Fibroblast of gingiva (primary cell): ENCODE data around the gene CATSPER3.

ENCODE experiments used
- DNase-seq: peaks from one replicate; pipeline ENCODE4 v3.0.0-alpha.2; 2011; ENCODE audit warnings: low read depth

CATSPER3 gene

DNA sequence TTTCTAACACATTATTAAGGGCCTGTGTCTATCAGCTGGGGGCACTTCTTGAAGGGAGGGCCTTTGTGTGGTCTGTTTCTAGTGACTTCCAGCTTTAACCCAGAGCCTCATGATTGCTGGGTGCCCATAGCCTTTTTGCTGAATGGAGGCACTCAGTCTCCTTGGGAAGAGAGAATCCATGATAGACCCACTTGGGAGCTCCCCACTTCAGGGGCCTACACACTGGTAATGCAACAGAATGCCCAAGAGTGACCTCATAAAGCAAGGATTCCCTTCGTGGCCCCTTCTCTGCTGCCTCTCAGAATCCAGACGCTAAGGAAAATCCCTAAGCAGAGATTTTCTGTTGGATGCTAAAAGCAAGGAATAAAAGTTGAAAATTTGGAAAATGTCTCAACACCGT lies at the start of gene CATSPER3:
CATSPER3 (plus strand) TSS at position 301 of the 400 bp plus-strand sequence; CDS start at position 386, 85 bp downstream.
- DNase-seq, result no peak

GRCh38 chr5:134918861-134919260 lies 48.8 kb upstream of the CATSPER3 start:
- no peak for DNase-seq

- no peak for DNase-seq
Observed at GRCh38 chr5:134920848-134921575, 46.7 kb upstream of the CATSPER3 start.

- no peak for DNase-seq
Observed at GRCh38 chr5:134932508-134932907, 35.2 kb upstream of the CATSPER3 start.

- no peak for DNase-seq
Observed at GRCh38 chr5:134934202-134934601, 33.5 kb upstream of the CATSPER3 start.

DNA sequence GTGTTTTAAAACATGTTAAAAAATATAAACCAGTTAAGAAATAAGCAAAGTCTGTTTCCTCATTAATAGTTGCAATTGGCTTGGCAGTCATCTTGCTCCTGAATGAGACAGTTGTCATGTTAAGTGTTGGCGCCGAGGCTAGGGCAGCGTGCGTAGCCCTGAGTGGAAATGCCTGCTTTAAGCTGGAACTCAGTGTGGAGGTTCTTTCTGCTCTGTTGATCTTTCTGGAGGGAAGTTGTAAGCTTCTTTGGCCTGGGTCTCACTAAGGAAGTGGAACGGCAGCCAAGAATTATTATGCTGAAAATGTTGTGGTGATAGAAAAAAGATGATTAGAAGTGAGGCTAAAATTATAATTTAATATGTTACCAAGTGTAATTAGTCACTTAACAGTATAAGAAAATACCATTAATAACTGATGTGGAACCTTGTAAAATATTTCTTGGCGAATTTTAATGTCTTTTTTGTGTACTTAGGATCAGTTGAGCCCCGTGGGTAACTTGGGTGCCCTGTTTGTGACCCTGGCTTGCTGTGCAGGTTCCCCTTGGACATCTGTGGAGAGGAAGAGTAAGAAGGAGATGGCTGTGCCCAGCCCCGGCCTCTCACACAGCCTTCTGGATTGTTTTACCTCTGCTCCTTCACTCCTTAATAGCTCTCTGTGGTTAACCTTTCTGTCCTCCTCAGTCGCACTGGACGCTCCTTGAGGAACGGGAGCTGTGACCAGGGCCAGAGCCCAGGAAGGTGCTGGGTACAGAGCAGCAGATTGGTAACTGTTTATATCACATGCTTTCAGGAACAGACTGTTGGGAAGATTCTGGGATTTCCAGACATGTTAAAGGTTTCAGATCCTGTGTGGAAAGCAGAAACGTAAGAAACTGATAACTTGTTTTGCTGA lies 31.8 kb upstream of the CATSPER3 start:
- no peak for DNase-seq

- no peak for DNase-seq
Observed at GRCh38 chr5:134937526-134937925, 30.2 kb upstream of the CATSPER3 start.

- DNase-seq, result peak; percentile 13
Observed at GRCh38 chr5:134938030-134938429, 29.7 kb upstream of the CATSPER3 start.

DNA sequence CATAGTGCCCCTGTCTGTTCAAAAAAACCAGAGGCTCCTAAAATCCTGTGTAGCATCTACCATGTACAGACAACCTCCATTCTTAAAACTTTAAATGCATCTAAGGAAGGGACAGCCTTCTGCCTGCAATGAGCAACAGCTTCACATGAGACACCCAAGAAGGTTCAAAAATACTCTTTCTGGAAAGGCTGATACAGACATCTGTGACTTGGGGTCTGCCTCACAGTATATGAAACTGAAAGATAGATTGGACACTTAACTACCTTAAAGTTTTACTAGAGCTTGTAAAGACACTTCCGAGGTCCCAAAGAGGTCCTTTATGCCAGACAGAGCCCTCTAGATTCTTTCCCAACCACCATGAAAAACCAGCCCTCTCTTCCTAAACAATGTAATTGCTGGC lies 28.2 kb upstream of the CATSPER3 start:
- DNase-seq, result no peak

GRCh38 chr5:134943547-134943946 lies 24.2 kb upstream of the CATSPER3 start:
- DNase-seq, result no peak

- no peak for DNase-seq
Observed at GRCh38 chr5:134944630-134945029, 23.1 kb upstream of the CATSPER3 start.

GRCh38 chr5:134945041-134945440 lies 22.7 kb upstream of the CATSPER3 start:
- DNase-seq, result peak; percentile 75

- DNase-seq, result peak; percentile 15
Observed at GRCh38 chr5:134948911-134949310, 18.8 kb upstream of the CATSPER3 start.

DNA sequence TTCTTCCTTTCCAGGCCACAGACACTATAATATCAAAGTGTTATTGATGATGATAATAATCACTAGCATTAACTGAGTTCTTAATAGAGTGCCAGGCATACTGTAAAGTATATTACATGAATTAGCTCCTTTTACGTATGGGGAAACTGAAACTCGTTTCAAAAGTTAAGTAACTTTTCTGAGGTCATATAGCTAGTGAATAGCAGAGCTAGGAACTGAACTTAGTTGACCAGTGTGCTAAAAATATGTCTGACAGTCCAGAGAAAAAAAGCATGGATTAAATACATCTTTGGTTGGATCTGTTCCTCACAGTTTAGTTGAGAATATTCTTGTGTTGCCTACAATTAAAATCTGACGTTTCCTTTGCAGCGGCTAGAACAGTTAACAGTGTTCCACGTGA lies 18.4 kb upstream of the CATSPER3 start:
- DNase-seq, result no peak

- DNase-seq, result no peak
Observed at GRCh38 chr5:134957920-134958608, 9.6 kb upstream of the CATSPER3 start.

- no peak for DNase-seq
Observed at GRCh38 chr5:134958755-134959154, 9.0 kb upstream of the CATSPER3 start.

DNA sequence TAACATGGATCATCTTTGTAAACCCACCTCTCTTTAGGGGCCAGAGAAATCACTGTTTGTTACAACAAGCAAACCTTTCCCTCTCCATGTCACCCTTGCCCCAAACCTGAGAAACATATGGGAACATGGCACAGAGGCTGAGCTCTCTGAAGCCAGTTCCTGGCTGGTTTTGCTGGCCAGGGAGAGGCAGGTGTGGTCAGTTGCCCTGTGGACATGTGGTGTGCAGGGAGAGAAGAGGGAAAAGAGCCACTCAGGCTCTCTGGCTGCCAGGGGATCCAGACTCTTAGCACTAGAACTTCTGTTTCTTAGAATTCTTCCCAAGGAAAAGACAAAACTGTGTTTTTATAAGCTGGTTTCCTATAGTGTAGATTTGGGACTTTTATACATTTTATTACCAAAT lies 4.6 kb upstream of the CATSPER3 start:
- no peak for DNase-seq

GRCh38 chr5:134964359-134965270 lies 3.1 kb upstream of the CATSPER3 start:
- no peak for DNase-seq

DNA sequence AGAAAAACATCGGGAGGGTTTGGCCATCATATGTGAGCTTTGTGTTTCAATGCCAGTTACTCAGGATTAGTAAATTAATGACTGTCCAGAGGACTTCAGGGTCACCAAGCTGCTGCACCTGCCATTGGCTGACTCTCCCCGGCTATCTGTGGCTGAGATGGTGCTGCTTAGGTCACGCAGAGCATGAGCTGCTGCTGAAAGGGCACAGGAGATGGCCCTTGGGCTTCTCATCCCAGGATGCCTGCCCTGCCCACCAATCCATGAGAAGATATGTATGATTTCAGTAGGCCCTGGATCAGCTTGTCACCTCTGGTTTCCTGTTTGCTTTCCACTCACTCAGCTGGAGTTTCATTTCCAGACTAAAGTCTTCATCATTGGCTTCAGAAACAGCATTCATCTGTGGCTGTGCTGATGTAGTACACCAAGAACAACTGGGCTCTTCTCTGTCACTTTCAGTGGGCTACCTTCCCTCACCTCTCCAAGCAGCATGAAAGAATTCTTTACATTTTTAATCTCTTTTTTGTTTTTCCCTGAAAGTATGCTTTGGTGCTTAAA lies 2.4 kb upstream of the CATSPER3 start:
- no peak for DNase-seq

DNA sequence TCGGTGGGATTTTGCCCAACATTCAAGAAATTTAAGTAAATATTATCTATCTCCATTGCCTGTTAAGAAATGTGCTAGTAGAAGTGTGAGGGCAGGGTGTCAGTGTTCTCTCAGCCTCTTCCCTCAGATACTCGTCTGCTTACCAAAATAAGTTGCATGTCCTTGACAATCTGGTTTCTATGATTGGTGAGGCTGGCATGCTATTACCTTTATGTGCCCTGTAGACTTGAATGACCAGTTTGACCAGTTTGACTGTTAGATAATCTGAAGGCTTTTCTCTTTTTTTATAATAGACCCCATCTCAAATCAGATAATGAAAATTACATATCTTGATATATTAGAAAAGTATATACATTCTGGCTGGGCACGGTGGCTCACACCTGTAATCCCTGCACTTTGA lies 348 bp downstream of the CATSPER3 start:
- DNase-seq, result no peak

DNA sequence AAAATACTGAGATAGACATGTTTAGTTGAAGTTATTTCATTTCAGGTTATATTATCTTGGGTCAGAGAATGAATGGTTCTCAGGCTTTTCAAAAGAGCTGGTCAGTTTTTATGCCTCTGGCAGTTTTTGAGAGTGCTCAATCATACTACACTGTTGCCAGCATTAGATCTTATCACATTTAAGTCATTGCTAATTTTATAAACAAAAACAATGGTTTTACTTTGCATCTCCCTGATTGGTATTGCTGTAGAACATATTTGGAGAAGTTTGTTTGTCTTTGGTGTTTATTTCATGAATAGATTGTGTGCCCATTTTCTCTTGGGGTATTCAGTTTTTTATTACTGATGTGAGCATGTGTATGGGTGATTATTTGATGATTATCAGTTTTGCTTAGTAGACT lies 1.5 kb downstream of the CATSPER3 start:
- DNase-seq, result no peak
